Measurements from ENCODE around the gene CABP5. TPM values are rescaled to one million over a fixed set of nuclear protein-coding genes. Genes with fewer than 3 reads are reported as not detected.
"Not testable (repeated sequence)": the region's sequence is repeated elsewhere in the genome, so short reads cannot be mapped to it uniquely, and the experiment has no call there.

Gene CABP5
- not detected in 2 replicates for polyA plus RNA-seq (2013)

- WGBS (ENCODE audit: extremely low coverage, insufficient coverage, insufficient read length), result no CpG with 5 or more reads among the region's 10 CpGs
- Histone ChIP-seq H3K14ac (ENCODE audit: low read length) (no peak within 1 kb of the TSS), H3K27me3 (ENCODE audit: insufficient read depth, low read length) (no peaks in the 10 kb centered on the region), H2AK5ac (ENCODE audit: low read length) (no peak within 1 kb of the TSS), H4K8ac (ENCODE audit: low read depth, low read length) (no peak within 1 kb of the TSS), H3K27ac (ENCODE audit: low read depth, low read length) (no peak within 1 kb of the TSS), H2BK5ac (ENCODE audit: low read depth, low read length, poor library complexity) (no peak within 1 kb of the TSS), H4K12ac (ENCODE audit: low read depth, low read length) (no peak within 1 kb of the TSS), H2BK12ac (ENCODE audit: low read length) (no peak within 1 kb of the TSS), H3K4ac (ENCODE audit: low read depth, low read length) (no peak within 1 kb of the TSS), H3K79me2 (ENCODE audit: control insufficient read depth, insufficient read depth, low read length, poor library complexity) (no peaks in the 10 kb centered on the region), H3K23ac (ENCODE audit: low read length) (no peak within 1 kb of the TSS), H3K36me3 (ENCODE audit: control insufficient read depth in 1 of 2, insufficient read depth in 2 of 2, low read length in 2 of 2) (no peaks in the 10 kb centered on the region), H3K4me3 (ENCODE audit: low read depth, low read length) (no peak within 1 kb of the TSS), H3K4me1 (ENCODE audit: control insufficient read depth in 1 of 2, insufficient read depth in 2 of 2, low read length in 2 of 2) (peaks cover 0 to 2% of the 10 kb centered on the region in 2 experiments), H3K18ac (ENCODE audit: low read length) (no peak within 1 kb of the TSS), H2AFZ (ENCODE audit: insufficient read depth, low read length, poor library complexity) (no peak within 1 kb of the TSS), H2BK120ac (ENCODE audit: insufficient read depth, low read length, poor library complexity) (no peak within 1 kb of the TSS), H3K9ac (ENCODE audit: low read length) (no peak within 1 kb of the TSS), H4K91ac (ENCODE audit: low read depth, low read length) (no peak within 1 kb of the TSS), H3K9me3 (ENCODE audit: insufficient read depth, low read depth, low read length) (peaks cover 8% of the 10 kb centered on the region), H3K79me1 (ENCODE audit: low read length) (no peaks in the 10 kb centered on the region), H3K4me2 (ENCODE audit: low read length) (no peak within 1 kb of the TSS)
- DNase-seq, result no peak
Measured at GRCh38 chr19:48043675-48044258, at the start of gene CABP5. TSS of gene CABP5 (minus strand) at chr19:48044079. CDS start at chr19:48043922, 157 bp downstream.

GRCh38 chr19:48091111-48091718, 47.3 kb upstream of the CABP5 start:
- not testable (repeated sequence) for H3K14ac ChIP-seq (ENCODE audit: low read length); H3K9ac ChIP-seq (ENCODE audit: low read length); H2AFZ ChIP-seq (ENCODE audit: insufficient read depth, low read length, poor library complexity); H3K4ac ChIP-seq (ENCODE audit: low read depth, low read length); H3K79me2 ChIP-seq (ENCODE audit: control insufficient read depth, insufficient read depth, low read length, poor library complexity); H4K12ac ChIP-seq (ENCODE audit: low read depth, low read length); H3K4me3 ChIP-seq (ENCODE audit: low read depth, low read length); H3K9me3 ChIP-seq (ENCODE audit: insufficient read depth, low read depth, low read length); H2BK120ac ChIP-seq (ENCODE audit: insufficient read depth, low read length, poor library complexity); H2BK5ac ChIP-seq (ENCODE audit: low read depth, low read length, poor library complexity); H3K4me1 ChIP-seq (ENCODE audit: control insufficient read depth in 1 of 2, insufficient read depth in 2 of 2, low read length in 2 of 2); H2AK5ac ChIP-seq (ENCODE audit: low read length); H3K36me3 ChIP-seq (ENCODE audit: control insufficient read depth in 1 of 2, insufficient read depth in 2 of 2, low read length in 2 of 2); H3K27me3 ChIP-seq (ENCODE audit: insufficient read depth, low read length); H3K27ac ChIP-seq (ENCODE audit: low read depth, low read length); H2BK12ac ChIP-seq (ENCODE audit: low read length); H4K91ac ChIP-seq (ENCODE audit: low read depth, low read length); H3K4me2 ChIP-seq (ENCODE audit: low read length); H3K18ac ChIP-seq (ENCODE audit: low read length); H4K8ac ChIP-seq (ENCODE audit: low read depth, low read length); DNase-seq; H3K79me1 ChIP-seq (ENCODE audit: low read length); H3K23ac ChIP-seq (ENCODE audit: low read length)
- WGBS (ENCODE audit: extremely low coverage, insufficient coverage, insufficient read length), result no CpG with 5 or more reads among the region's 13 CpGs

GRCh38 chr19:48090281-48090802, 46.5 kb upstream of the CABP5 start:
- no peak overlapping the region for H3K23ac ChIP-seq (ENCODE audit: low read length)
- no peak overlapping the region for H3K27ac ChIP-seq (ENCODE audit: low read depth, low read length)
- no peaks in the 10 kb centered on the region for H3K79me1 ChIP-seq (ENCODE audit: low read length)
- H3K27me3 ChIP-seq (ENCODE audit: insufficient read depth, low read length), result no peaks in the 10 kb centered on the region
- no CpG with 5 or more reads among the region's 5 CpGs for WGBS (ENCODE audit: extremely low coverage, insufficient coverage, insufficient read length)
- H2BK5ac ChIP-seq (ENCODE audit: low read depth, low read length, poor library complexity), result no peak overlapping the region
- H2AK5ac ChIP-seq (ENCODE audit: low read length), result no peak overlapping the region
- no peak overlapping the region for H4K91ac ChIP-seq (ENCODE audit: low read depth, low read length)
- H2AFZ ChIP-seq (ENCODE audit: insufficient read depth, low read length, poor library complexity), result no peak overlapping the region
- no peak overlapping the region for H3K9ac ChIP-seq (ENCODE audit: low read length)
- no peak overlapping the region for H3K18ac ChIP-seq (ENCODE audit: low read length)
- H3K79me2 ChIP-seq (ENCODE audit: control insufficient read depth, insufficient read depth, low read length, poor library complexity), result no peaks in the 10 kb centered on the region
- no peak for DNase-seq
- no peak overlapping the region for H2BK12ac ChIP-seq (ENCODE audit: low read length)
- no peak overlapping the region for H3K14ac ChIP-seq (ENCODE audit: low read length)
- no peaks in the 10 kb centered on the region for H3K4me1 ChIP-seq (ENCODE audit: control insufficient read depth in 1 of 2, insufficient read depth in 2 of 2, low read length in 2 of 2)
- no peaks in the 10 kb centered on the region for H3K36me3 ChIP-seq (ENCODE audit: control insufficient read depth in 1 of 2, insufficient read depth in 2 of 2, low read length in 2 of 2)
- no peak overlapping the region for H3K4ac ChIP-seq (ENCODE audit: low read depth, low read length)
- H4K12ac ChIP-seq (ENCODE audit: low read depth, low read length), result no peak overlapping the region
- peaks cover 2% of the 10 kb centered on the region for H3K9me3 ChIP-seq (ENCODE audit: insufficient read depth, low read depth, low read length)
- no peak overlapping the region for H3K4me3 ChIP-seq (ENCODE audit: low read depth, low read length)
- H2BK120ac ChIP-seq (ENCODE audit: insufficient read depth, low read length, poor library complexity), result no peak overlapping the region
- H4K8ac ChIP-seq (ENCODE audit: low read depth, low read length), result no peak overlapping the region
- H3K4me2 ChIP-seq (ENCODE audit: low read length), result no peak overlapping the region

- H4K8ac ChIP-seq (ENCODE audit: low read depth, low read length); H2BK120ac ChIP-seq (ENCODE audit: insufficient read depth, low read length, poor library complexity); H3K27ac ChIP-seq (ENCODE audit: low read depth, low read length); H3K9me3 ChIP-seq (ENCODE audit: insufficient read depth, low read depth, low read length); H4K12ac ChIP-seq (ENCODE audit: low read depth, low read length); H3K4ac ChIP-seq (ENCODE audit: low read depth, low read length); H2BK12ac ChIP-seq (ENCODE audit: low read length); H3K23ac ChIP-seq (ENCODE audit: low read length); H3K4me3 ChIP-seq (ENCODE audit: low read depth, low read length); H3K4me1 ChIP-seq (ENCODE audit: control insufficient read depth in 1 of 2, insufficient read depth in 2 of 2, low read length in 2 of 2); H3K79me1 ChIP-seq (ENCODE audit: low read length); H2AFZ ChIP-seq (ENCODE audit: insufficient read depth, low read length, poor library complexity); H4K91ac ChIP-seq (ENCODE audit: low read depth, low read length); H3K14ac ChIP-seq (ENCODE audit: low read length); H2AK5ac ChIP-seq (ENCODE audit: low read length); H2BK5ac ChIP-seq (ENCODE audit: low read depth, low read length, poor library complexity); H3K36me3 ChIP-seq (ENCODE audit: control insufficient read depth in 1 of 2, insufficient read depth in 2 of 2, low read length in 2 of 2); H3K79me2 ChIP-seq (ENCODE audit: control insufficient read depth, insufficient read depth, low read length, poor library complexity); H3K18ac ChIP-seq (ENCODE audit: low read length); DNase-seq; H3K4me2 ChIP-seq (ENCODE audit: low read length); H3K27me3 ChIP-seq (ENCODE audit: insufficient read depth, low read length); H3K9ac ChIP-seq (ENCODE audit: low read length): not testable (repeated sequence)
- no CpG with 5 or more reads among the region's 6 CpGs for WGBS (ENCODE audit: extremely low coverage, insufficient coverage, insufficient read length)
Measured at GRCh38 chr19:48088991-48089390, 45.1 kb upstream of the CABP5 start.

Measured in trophoblast cell (in vitro differentiated cells and primary cell).